Ishikawa (cell line): ENCODE data around the gene SPATA2L.

Experiments
- CEBPB ChIP-seq: IDR thresholded peaks from 2 replicates; pipeline ENCODE4 v1.6.1; 2012
- CREB1 ChIP-seq: IDR thresholded peaks from 2 replicates; pipeline ENCODE4 v1.6.1; 2012; ENCODE audit warnings: low read depth
- EGR1 ChIP-seq: IDR thresholded peaks from 2 replicates; pipeline ENCODE4 v1.6.1; 2012
- EP300 ChIP-seq: IDR thresholded peaks from 2 replicates; pipeline ENCODE4 v1.6.1; 2012; ENCODE audit warnings: borderline replicate concordance
- FOXM1 ChIP-seq: IDR thresholded peaks from 2 replicates; pipeline ENCODE4 v1.6.1; 2012; ENCODE audit warnings: low read depth, borderline replicate concordance
- NFIC ChIP-seq: IDR thresholded peaks from 2 replicates; pipeline ENCODE4 v1.6.1; 2012
- RAD21 ChIP-seq: IDR thresholded peaks from 2 replicates; pipeline ENCODE4 v1.6.1; 2012; ENCODE audit warnings: low read depth
- TAF1 ChIP-seq: IDR thresholded peaks from 2 replicates; pipeline ENCODE4 v1.6.1; 2012; ENCODE audit warnings: low read depth, mild to moderate bottlenecking
- TCF12 ChIP-seq: IDR thresholded peaks from 2 replicates; pipeline ENCODE4 v1.6.1; 2012; ENCODE audit warnings: low read depth
- TEAD4 ChIP-seq: IDR thresholded peaks from 2 replicates; pipeline ENCODE4 v1.6.1; 2012
- USF1 ChIP-seq: IDR thresholded peaks from 2 replicates; pipeline ENCODE4 v1.6.1; 2012
- YY1 ChIP-seq: IDR thresholded peaks from 2 replicates; pipeline ENCODE4 v1.6.1; 2012; ENCODE audit warnings: low read depth
- ZBTB7A ChIP-seq: IDR thresholded peaks from 2 replicates; pipeline ENCODE4 v1.6.1; 2012; ENCODE audit warnings: low read depth
- TF ChIP-seq, protein P1 (sequence below): IDR thresholded peaks from 2 replicates; pipeline ENCODE4 v1.6.1; 2012
- TF ChIP-seq, protein P2 (sequence below): IDR thresholded peaks from 2 replicates; pipeline ENCODE4 v1.6.1; 2012; ENCODE audit warnings: low read depth, mild to moderate bottlenecking

The SPATA2L gene

GRCh38 chr16:89678258-89678657, 23.2 kb downstream of the SPATA2L start:
- TF ChIP-seq TAF1 = no peak
- TF ChIP-seq EGR1 = no peak
- no peak for TF ChIP-seq CEBPB
- TF ChIP-seq TCF12 = no peak
- no peak for TF ChIP-seq CREB1
- no peak for TF ChIP-seq EP300
- TF ChIP-seq, protein P1, sequence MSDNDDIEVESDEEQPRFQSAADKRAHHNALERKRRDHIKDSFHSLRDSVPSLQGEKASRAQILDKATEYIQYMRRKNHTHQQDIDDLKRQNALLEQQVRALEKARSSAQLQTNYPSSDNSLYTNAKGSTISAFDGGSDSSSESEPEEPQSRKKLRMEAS = no peak
- TF ChIP-seq ZBTB7A = no peak
- TF ChIP-seq, protein P2, sequence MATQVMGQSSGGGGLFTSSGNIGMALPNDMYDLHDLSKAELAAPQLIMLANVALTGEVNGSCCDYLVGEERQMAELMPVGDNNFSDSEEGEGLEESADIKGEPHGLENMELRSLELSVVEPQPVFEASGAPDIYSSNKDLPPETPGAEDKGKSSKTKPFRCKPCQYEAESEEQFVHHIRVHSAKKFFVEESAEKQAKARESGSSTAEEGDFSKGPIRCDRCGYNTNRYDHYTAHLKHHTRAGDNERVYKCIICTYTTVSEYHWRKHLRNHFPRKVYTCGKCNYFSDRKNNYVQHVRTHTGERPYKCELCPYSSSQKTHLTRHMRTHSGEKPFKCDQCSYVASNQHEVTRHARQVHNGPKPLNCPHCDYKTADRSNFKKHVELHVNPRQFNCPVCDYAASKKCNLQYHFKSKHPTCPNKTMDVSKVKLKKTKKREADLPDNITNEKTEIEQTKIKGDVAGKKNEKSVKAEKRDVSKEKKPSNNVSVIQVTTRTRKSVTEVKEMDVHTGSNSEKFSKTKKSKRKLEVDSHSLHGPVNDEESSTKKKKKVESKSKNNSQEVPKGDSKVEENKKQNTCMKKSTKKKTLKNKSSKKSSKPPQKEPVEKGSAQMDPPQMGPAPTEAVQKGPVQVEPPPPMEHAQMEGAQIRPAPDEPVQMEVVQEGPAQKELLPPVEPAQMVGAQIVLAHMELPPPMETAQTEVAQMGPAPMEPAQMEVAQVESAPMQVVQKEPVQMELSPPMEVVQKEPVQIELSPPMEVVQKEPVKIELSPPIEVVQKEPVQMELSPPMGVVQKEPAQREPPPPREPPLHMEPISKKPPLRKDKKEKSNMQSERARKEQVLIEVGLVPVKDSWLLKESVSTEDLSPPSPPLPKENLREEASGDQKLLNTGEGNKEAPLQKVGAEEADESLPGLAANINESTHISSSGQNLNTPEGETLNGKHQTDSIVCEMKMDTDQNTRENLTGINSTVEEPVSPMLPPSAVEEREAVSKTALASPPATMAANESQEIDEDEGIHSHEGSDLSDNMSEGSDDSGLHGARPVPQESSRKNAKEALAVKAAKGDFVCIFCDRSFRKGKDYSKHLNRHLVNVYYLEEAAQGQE = no peak
- no peak for TF ChIP-seq TEAD4

- TF ChIP-seq ZBTB7A (no peak), EGR1 (no peak), TCF12 (no peak), CEBPB (no peak), YY1 (no peak), FOXM1 (no peak), CREB1 (no peak), NFIC (no peak), EP300 (no peak), RAD21 (no peak), TAF1 (no peak), USF1 (no peak), TEAD4 (no peak)
- TF ChIP-seq, protein P2 = no peak
- TF ChIP-seq, protein P1 = no peak
Measured at GRCh38 chr16:89672177-89672941, 29.1 kb downstream of the SPATA2L start.

- TF ChIP-seq EP300 (no peak), NFIC (no peak), RAD21 (no peak), YY1 (no peak), CEBPB (no peak), TEAD4 (no peak)
- TF ChIP-seq, protein P2 = no peak
Measured at GRCh38 chr16:89670496-89671431, 30.7 kb downstream of the SPATA2L start.

- TF ChIP-seq NFIC = no peak
- TF ChIP-seq CREB1 = no peak
- TF ChIP-seq TAF1 = no peak
- TF ChIP-seq, protein P2 = no peak
- no peak for TF ChIP-seq CEBPB
- no peak for TF ChIP-seq USF1
- TF ChIP-seq, protein P1 = no peak
- TF ChIP-seq ZBTB7A = no peak
- TF ChIP-seq FOXM1 = no peak
- no peak for TF ChIP-seq EGR1
Measured at GRCh38 chr16:89669755-89670154, 31.8 kb downstream of the SPATA2L start.
